GM12891 (cell line): ENCODE data around the gene SMIM29.

Source experiments
- DNase-seq: peaks from one replicate; pipeline ENCODE4 v3.0.0; 2011; ENCODE audit warnings: low spot score; ENCODE audit not compliant: insufficient read length
- FAIRE-seq: peaks from 2 replicates; lab custom pipeline; 2011; peaks lifted over from hg19 to GRCh38; lab: Jason Lieb, UNC
- PAX5 ChIP-seq: IDR thresholded peaks from 2 replicates; pipeline ENCODE4 v1.6.1; 2011; ENCODE audit warnings: low read length, moderate library complexity, mild to moderate bottlenecking; ENCODE audit not compliant: insufficient read depth, severe bottlenecking
- POLR2A ChIP-seq: IDR thresholded peaks from 2 replicates; pipeline ENCODE4 v1.6.1; 2011; ENCODE audit warnings: low read depth, low read length, control low read depth
- POLR2AphosphoS5 ChIP-seq: IDR thresholded peaks from 2 replicates; pipeline ENCODE4 v1.6.1; 2011; ENCODE audit warnings: low read depth, low read length, control low read depth
- POU2F2 ChIP-seq: IDR thresholded peaks from 2 replicates; pipeline ENCODE4 v1.6.1; 2011; ENCODE audit warnings: low read depth, mild to moderate bottlenecking, control low read depth, low read length, moderate library complexity
- SPI1 ChIP-seq: IDR thresholded peaks from 2 replicates; pipeline ENCODE4 v1.6.1; 2011; ENCODE audit warnings: low read depth, low read length, control low read depth
- TAF1 ChIP-seq: IDR thresholded peaks from 2 replicates; pipeline ENCODE4 v1.6.1; 2011; ENCODE audit warnings: low read depth, low read length, control low read depth

The SMIM29 gene

GRCh38 chr6:34233867-34234266 is 14.9 kb downstream of the SMIM29 start:
- no peak for TF ChIP-seq POU2F2
- no peak for TF ChIP-seq TAF1
- TF ChIP-seq POLR2A: no peak
- TF ChIP-seq PAX5: no peak
- no peak for TF ChIP-seq POLR2AphosphoS5
- no peak for TF ChIP-seq SPI1
- FAIRE-seq (no peak), DNase-seq (no peak)

GRCh38 chr6:34232901-34233300 is 15.9 kb downstream of the SMIM29 start:
- no peak for TF ChIP-seq SPI1
- DNase-seq (no peak), FAIRE-seq (no peak)

- no peak for TF ChIP-seq SPI1
- TF ChIP-seq TAF1: no peak
- no peak for TF ChIP-seq POU2F2
- no peak for TF ChIP-seq PAX5
- TF ChIP-seq POLR2A: no peak
- no peak for TF ChIP-seq POLR2AphosphoS5
- DNase-seq (no peak), FAIRE-seq (no peak)
These were observed 17.1 kb downstream of the SMIM29 start for GRCh38 chr6:34231566-34232336.

- no peak for TF ChIP-seq POLR2AphosphoS5
- no peak for TF ChIP-seq SPI1
- TF ChIP-seq POLR2A: no peak
- TF ChIP-seq POU2F2: no peak
- no peak for TF ChIP-seq TAF1
- TF ChIP-seq PAX5: no peak
- DNase-seq (no peak), FAIRE-seq (no peak)
These were observed 18.0 kb downstream of the SMIM29 start for GRCh38 chr6:34230653-34231371.

DNA sequence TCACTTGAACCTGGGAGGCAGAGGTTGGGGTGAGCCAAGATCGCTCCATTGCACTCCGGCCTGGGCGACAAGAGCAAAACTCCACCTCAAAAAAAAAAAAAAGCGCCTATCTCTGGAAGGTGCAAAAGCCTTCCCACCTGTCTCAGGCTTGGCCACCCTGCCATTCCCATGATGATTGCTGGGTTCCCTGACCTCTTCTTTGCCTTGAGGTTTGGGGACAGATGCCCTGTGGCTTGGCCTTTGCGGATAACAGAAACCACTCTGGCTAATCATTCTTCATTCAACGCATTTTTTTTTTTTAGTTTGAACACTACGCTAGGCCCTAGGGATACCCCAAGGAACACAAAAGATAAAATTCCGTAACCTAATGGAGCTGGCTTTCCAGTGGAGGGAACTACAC is 18.9 kb downstream of the SMIM29 start:
- no peak for FAIRE-seq
- TF ChIP-seq TAF1 (no peak), POLR2AphosphoS5 (no peak), PAX5 (no peak), POU2F2 (no peak), POLR2A (no peak)
- DNase-seq: no peak

GRCh38 chr6:34227761-34228421 is 20.9 kb downstream of the SMIM29 start:
- FAIRE-seq: peak; percentile 67
- TF ChIP-seq POLR2AphosphoS5 (no peak), SPI1 (no peak), POLR2A (no peak), TAF1 (no peak), PAX5 (no peak), POU2F2 (no peak)

GRCh38 chr6:34226731-34227586 is 21.8 kb downstream of the SMIM29 start:
- DNase-seq: no peak
- FAIRE-seq: no peak
- TF ChIP-seq TAF1 (no peak), SPI1 (0 out of 2 replicates have a peak, but pooled peaks have one; percentile 22)

More at GRCh38 chr6:34227761-34228421, 20.9 kb downstream of the SMIM29 start:
- no peak for DNase-seq

GRCh38 chr6:34226066-34226465 is 22.7 kb downstream of the SMIM29 start:
- TF ChIP-seq POLR2A (no peak), POU2F2 (no peak), POLR2AphosphoS5 (no peak), PAX5 (no peak), SPI1 (no peak), TAF1 (no peak)
- no peak for FAIRE-seq
- DNase-seq: no peak

GRCh38 chr6:34225551-34225950 is 23.3 kb downstream of the SMIM29 start:
- TF ChIP-seq POLR2A: no peak
- no peak for TF ChIP-seq POLR2AphosphoS5
- TF ChIP-seq POU2F2: no peak
- TF ChIP-seq SPI1: no peak
- TF ChIP-seq TAF1: no peak
- TF ChIP-seq PAX5: no peak
- FAIRE-seq (no peak), DNase-seq (no peak)
